SU-DHL-6 (cell line): ENCODE data around the gene SLC25A19.

Experiments
- EZH2phosphoT487 ChIP-seq: fragments of 200-600 bp; sonication (generic), shearing (Covaris generic); conservative IDR thresholded peaks from 2 replicates; pipeline ENCODE4 v1.6.1; 2018; ENCODE audit warnings: mild to moderate bottlenecking, antibody characterized with exemption, low read length, moderate library complexity, mixed read lengths
- TF ChIP-seq, protein P1 (sequence below): fragments of 200-600 bp; sonication (generic); IDR thresholded peaks from one replicate; pipeline ENCODE4 v1.5.1; 2017; ENCODE audit warnings: antibody characterized with exemption, mild to moderate bottlenecking, low read length, moderate library complexity; ENCODE audit not compliant: insufficient read depth, poor library complexity, severe bottlenecking

DNA sequence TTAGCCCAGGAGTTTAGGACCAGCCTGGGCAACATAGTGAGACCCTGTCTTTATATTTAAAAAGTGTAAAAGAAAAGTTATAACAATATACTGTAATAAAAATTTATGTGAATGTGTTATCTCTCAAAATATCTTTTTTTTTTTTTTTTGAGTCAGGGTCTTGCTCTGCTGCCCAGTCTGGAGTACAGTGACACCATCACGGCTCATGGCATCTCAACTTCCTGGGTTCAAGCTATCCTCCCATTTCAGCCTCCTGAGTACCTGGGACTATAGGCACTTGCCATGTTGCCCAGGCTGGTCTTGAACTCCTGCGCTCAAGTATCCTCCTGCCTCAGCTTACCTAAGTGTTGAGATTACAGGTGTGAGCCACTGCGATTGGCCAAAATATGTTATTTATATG lies 45.5 kb upstream of the SLC25A19 start:
- TF ChIP-seq, protein P1, sequence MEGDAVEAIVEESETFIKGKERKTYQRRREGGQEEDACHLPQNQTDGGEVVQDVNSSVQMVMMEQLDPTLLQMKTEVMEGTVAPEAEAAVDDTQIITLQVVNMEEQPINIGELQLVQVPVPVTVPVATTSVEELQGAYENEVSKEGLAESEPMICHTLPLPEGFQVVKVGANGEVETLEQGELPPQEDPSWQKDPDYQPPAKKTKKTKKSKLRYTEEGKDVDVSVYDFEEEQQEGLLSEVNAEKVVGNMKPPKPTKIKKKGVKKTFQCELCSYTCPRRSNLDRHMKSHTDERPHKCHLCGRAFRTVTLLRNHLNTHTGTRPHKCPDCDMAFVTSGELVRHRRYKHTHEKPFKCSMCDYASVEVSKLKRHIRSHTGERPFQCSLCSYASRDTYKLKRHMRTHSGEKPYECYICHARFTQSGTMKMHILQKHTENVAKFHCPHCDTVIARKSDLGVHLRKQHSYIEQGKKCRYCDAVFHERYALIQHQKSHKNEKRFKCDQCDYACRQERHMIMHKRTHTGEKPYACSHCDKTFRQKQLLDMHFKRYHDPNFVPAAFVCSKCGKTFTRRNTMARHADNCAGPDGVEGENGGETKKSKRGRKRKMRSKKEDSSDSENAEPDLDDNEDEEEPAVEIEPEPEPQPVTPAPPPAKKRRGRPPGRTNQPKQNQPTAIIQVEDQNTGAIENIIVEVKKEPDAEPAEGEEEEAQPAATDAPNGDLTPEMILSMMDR, result no peak
- no peak for TF ChIP-seq EZH2phosphoT487
